Esophagus muscularis mucosa (tissue), 4 donors: ENCODE measurements around the gene RAI14. TPM values are rescaled to one million over a fixed set of nuclear protein-coding genes. Genes with fewer than 3 reads are reported as not detected.
A peak's percentile ranks its signal among the peaks of the same experiment; 100 is the strongest.

ENCODE experiments used
- DNase-seq: peaks from one replicate; pipeline ENCODE4 v3.0.0-alpha.2; 2017; ENCODE audit errors: extremely low spot score
- H3K27ac ChIP-seq, 4 donors: fragments of 200-600 bp; sonication (generic); replicated peaks in 1 of 4; 1 replicate in 3 of 4; 2 replicates in 1 of 4; pipeline ENCODE4 v1.5.1; 2016 to 2019; ENCODE audit warnings: mild to moderate bottlenecking in 1 of 4
- H3K27me3 ChIP-seq, 4 donors: fragments of 200-600 bp; sonication (generic); one replicate each; pipeline versions ENCODE4 v1.5.1 to v1.6.0; 2016 to 2019
- H3K36me3 ChIP-seq, 4 donors: fragments of 200-600 bp; sonication (generic); one replicate each; pipeline ENCODE4 v1.5.1; 2016 to 2019
- H3K4me1 ChIP-seq, 4 donors: fragments of 200-600 bp; sonication (generic); one replicate each; pipeline ENCODE4 v1.5.1; 2016 to 2019
- H3K4me3 ChIP-seq, 4 donors: fragments of 200-600 bp; sonication (generic); 1 replicate in 2 of 4; 2 replicates in 2 of 4; pipeline ENCODE4 v1.5.1; 2016 to 2019; ENCODE audit warnings: mild to moderate bottlenecking in 4 of 4, moderate library complexity in 1 of 4
- H3K9me3 ChIP-seq, 4 donors: fragments of 200-600 bp; sonication (generic); 1 replicate in 3 of 4; 2 replicates in 1 of 4; pipeline ENCODE4 v1.5.1; 2016 to 2019
- EP300 ChIP-seq: sonication (generic); formaldehyde crosslinking; IDR thresholded peaks from one replicate; pipeline ENCODE4 v1.6.1; 2017; ENCODE audit warnings: antibody characterized with exemption
- POLR2A ChIP-seq: fragments of 450-650 bp; IDR thresholded peaks from one replicate; pipeline ENCODE4 v1.6.1; 2017; ENCODE audit warnings: antibody characterized with exemption, moderate library complexity, mild to moderate bottlenecking, low read depth
- POLR2AphosphoS5 ChIP-seq, 2 donors: sonication (generic); formaldehyde crosslinking; IDR thresholded peaks; one replicate each; pipeline ENCODE4 v1.6.1; 2017; ENCODE audit warnings: antibody characterized with exemption in 2 of 2
- WGBS: methylation state at CpG from one replicate; pipeline ENCODE4 v1.1.5; 2018; 5-methylcytosine and 5-hydroxymethylcytosine counted together
- intact Hi-C: fragments of 100-400 bp; cut with DNase I; formaldehyde crosslinking; loops from one replicate; pipeline ENCODE4 v1.15.1; 2023
- total RNA-seq, 4 donors: library from RNA; depleted of rRNA; stranded (reverse); fragments of >200 nt; gene quantifications; one replicate each; pipeline versions ENCODE4 v1.1.0 to v1.2.1, GENCODE V29; 2016
- TF ChIP-seq, protein P1 (sequence below), 3 experiments: fragments of 200-600 bp in 2 of 3; fragments of 450-650 bp in 1 of 3; sonication (generic) in 2 of 3; IDR thresholded peaks; one replicate each; pipeline ENCODE4 v1.5.1; 2017 to 2019; ENCODE audit warnings: antibody characterized with exemption in 3 of 3, mild to moderate bottlenecking in 2 of 3, moderate library complexity in 1 of 3

RAI14 gene
- total RNA-seq, 4 donors from 2014 or later = 57.3 to 76.4 (median 68.1) TPM

DNA sequence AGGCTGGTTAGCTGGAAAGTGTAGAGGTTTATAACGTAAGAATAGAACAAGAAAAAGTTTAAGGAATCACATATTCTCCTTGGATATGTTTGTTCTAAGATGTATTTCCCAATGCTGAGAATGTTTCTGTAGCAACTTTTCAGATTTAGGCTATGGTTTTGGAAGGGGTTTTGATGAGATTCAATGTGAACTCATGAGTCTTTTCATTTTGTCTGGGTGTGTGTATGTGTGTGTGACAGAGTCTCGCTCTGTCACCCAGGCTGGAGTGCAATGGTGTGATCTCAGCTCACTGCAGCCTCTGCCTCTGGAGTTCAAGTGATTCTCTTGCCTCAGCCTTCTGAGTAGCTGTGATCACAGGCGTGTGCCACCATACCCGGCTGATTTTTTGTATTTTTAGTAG is 38.6 kb downstream of the RAI14 start:
- peak overlapping the region in 1 of 4 donors; percentile 3 for H3K4me3 ChIP-seq
- peaks cover 6 to 44% (median 39%) of the 10 kb centered on the region in 4 donors for H3K4me1 ChIP-seq
- H3K9me3 ChIP-seq = no peaks in the 10 kb centered on the region
- WGBS = 84% methylated on average over 4 of the region's 4 CpGs
- peak overlapping the region in 3 of 4 donors; percentile 43 to 58 (median 56) for H3K27ac ChIP-seq
- no peak for DNase-seq
- intact Hi-C loops = no loop called here
- H3K36me3 ChIP-seq = no peaks in the 10 kb centered on the region
- TF ChIP-seq POLR2A (no peak), POLR2AphosphoS5 (IDR thresholded peaks at IDR 0.05) (no peak), EP300 (no peak)
- TF ChIP-seq, protein P1, sequence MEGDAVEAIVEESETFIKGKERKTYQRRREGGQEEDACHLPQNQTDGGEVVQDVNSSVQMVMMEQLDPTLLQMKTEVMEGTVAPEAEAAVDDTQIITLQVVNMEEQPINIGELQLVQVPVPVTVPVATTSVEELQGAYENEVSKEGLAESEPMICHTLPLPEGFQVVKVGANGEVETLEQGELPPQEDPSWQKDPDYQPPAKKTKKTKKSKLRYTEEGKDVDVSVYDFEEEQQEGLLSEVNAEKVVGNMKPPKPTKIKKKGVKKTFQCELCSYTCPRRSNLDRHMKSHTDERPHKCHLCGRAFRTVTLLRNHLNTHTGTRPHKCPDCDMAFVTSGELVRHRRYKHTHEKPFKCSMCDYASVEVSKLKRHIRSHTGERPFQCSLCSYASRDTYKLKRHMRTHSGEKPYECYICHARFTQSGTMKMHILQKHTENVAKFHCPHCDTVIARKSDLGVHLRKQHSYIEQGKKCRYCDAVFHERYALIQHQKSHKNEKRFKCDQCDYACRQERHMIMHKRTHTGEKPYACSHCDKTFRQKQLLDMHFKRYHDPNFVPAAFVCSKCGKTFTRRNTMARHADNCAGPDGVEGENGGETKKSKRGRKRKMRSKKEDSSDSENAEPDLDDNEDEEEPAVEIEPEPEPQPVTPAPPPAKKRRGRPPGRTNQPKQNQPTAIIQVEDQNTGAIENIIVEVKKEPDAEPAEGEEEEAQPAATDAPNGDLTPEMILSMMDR (IDR thresholded peaks at IDR 0.05) = no peak
- H3K27me3 ChIP-seq = no peaks in the 10 kb centered on the region

DNA sequence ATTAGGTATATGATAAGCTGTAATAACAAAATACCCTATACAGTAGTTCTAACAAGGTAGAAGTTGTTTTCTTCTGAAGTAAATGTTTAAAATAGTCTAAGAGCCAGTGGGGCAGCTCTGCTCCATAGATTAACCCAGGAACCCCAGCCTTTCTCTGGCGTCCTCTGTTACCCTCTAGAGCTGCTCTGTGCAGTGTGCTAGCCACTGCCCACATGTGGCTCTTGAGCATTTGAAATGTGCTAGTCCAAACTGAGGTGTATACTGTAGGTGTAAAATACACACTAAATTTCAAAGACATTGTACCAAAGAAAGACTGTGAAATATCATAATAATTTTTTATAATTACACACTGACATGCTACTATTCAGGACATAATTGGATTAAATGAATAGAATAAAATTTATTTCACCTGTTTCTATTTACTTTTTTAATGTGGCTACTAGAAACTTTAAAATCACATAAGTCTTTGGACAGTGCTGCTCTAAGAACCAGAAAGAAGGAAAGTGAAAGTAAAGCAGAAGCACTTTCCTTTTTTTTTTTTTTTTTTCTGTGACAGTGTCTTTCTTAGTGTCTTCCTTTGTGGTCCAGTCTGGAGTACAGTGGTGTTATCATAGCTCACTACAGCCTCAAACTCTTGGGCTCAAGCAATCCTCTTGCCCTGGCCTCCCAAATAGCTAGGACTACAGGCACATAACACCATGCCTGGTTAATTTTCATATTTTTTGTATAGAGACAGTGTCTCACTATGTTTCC is 39.3 kb downstream of the RAI14 start:
- 83% methylated on average over 1 of the region's 1 CpG for WGBS
- intact Hi-C loops = no loop called here
- Histone ChIP-seq H3K36me3 (no peaks in the 10 kb centered on the region), H3K4me3 (peak overlapping the region in 3 of 4 donors; percentile 10 to 28 (median 10)), H3K4me1 (peaks cover 6 to 44% (median 39%) of the 10 kb centered on the region in 4 donors), H3K9me3 (no peaks in the 10 kb centered on the region), H3K27me3 (no peaks in the 10 kb centered on the region), H3K27ac (peak overlapping the region in 3 of 4 donors; percentile 43 to 58 (median 56))
- DNase-seq = no peak
- TF ChIP-seq, protein P1 (IDR thresholded peaks at IDR 0.05) = no peak
- TF ChIP-seq POLR2AphosphoS5 (IDR thresholded peaks at IDR 0.05) (no peak), POLR2A (no peak), EP300 (no peak)

GRCh38 chr5:34697308-34698108 is 41.4 kb downstream of the RAI14 start:
- H3K4me1 ChIP-seq = peaks cover 6 to 38% (median 36%) of the 10 kb centered on the region in 4 donors
- H3K27me3 ChIP-seq = no peaks in the 10 kb centered on the region
- WGBS = 90% methylated on average over 3 of the region's 3 CpGs
- H3K27ac ChIP-seq = no peak overlapping the region
- TF ChIP-seq EP300 (no peak), POLR2AphosphoS5 (IDR thresholded peaks at IDR 0.05) (no peak), POLR2A (no peak)
- TF ChIP-seq, protein P1 (IDR thresholded peaks at IDR 0.05) = no peak
- no peaks in the 10 kb centered on the region for H3K36me3 ChIP-seq
- intact Hi-C loops = no loop called here
- DNase-seq = no peak
- H3K4me3 ChIP-seq = no peak overlapping the region
- H3K9me3 ChIP-seq = no peaks in the 10 kb centered on the region

DNA sequence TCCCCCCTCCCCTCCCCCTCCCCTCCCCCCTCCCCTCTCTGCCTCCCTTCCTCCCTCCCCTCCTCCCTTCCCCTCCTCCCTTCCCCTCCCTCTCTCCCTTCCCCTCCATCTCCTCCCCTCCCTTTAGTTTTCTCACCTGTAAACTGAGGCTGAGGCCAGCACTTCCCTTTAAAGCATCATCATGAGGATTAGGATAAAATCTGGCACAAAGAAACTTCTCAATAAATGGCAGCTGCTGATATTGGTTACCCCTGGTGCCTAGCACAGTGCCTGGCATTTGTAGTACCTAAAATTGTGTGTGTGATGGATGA is 41.9 kb downstream of the RAI14 start:
- Histone ChIP-seq H3K9me3 (no peaks in the 10 kb centered on the region), H3K36me3 (no peaks in the 10 kb centered on the region), H3K27me3 (no peaks in the 10 kb centered on the region), H3K27ac (no peak overlapping the region), H3K4me3 (no peak overlapping the region), H3K4me1 (peaks cover 6 to 36% (median 31%) of the 10 kb centered on the region in 4 donors)
- intact Hi-C loops = no loop called here
- TF ChIP-seq, protein P1 (IDR thresholded peaks at IDR 0.05) = no peak
- TF ChIP-seq POLR2AphosphoS5 (IDR thresholded peaks at IDR 0.05) = no peak
- no peak for TF ChIP-seq EP300
- TF ChIP-seq POLR2A = no peak
- DNase-seq = no peak
